HG03460 (cell line): ENCODE results near the gene TMEM233.
"Not testable (repeated sequence)": the region's sequence is repeated elsewhere in the genome, so short reads cannot be mapped to it uniquely, and the experiment has no call there.

Experiments
- ATAC-seq: cut with Tn5 transposase; IDR thresholded peaks from one replicate; pipeline ENCODE4 v1.9.1; 2021; ENCODE audit not compliant: unreplicated experiment

TMEM233 gene

GRCh38 chr12:119603767-119604166, 10.2 kb downstream of the TMEM233 start:
- ATAC-seq: no peak

DNA sequence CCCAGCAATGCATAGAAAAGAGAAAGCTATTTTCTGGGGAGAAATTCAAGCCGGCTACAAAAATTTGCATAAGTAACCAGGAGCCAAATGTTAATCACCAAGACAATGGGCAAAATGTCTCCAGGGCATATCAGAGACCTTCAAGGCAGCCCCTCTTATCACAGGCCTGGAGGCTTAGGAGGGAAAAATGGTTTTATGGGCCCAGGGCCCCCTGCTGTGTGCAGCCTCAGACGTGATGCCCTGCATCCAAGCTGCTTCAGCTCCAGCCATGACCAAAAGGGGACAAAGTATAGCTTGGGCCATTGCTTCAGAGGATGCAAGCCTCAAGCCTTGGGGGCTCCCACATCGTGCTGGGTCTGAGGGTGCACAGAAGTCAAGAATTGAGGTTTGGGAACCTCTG, 15.8 kb downstream of the TMEM233 start:
- no peak for ATAC-seq

GRCh38 chr12:119613319-119613936, 19.9 kb downstream of the TMEM233 start:
- ATAC-seq: no peak

DNA sequence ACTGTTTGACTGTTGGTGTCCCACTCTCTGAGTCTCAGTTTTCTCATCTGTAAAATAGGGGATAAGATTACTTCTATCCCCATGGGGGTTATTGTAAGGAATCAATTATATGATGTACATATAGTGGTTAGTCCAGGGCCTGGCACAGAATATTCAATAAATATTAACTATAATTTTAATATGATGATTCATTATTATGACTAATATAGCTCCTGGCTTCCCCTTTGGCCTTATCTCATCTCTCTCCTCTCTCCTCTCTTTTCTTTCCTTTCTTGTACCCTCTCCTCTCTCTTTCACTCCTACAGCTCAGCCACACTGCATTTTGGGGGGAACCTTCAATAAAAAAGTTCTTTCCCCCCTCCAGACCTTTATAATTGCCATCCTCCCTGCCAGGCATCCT, 21.1 kb downstream of the TMEM233 start:
- no peak for ATAC-seq

DNA sequence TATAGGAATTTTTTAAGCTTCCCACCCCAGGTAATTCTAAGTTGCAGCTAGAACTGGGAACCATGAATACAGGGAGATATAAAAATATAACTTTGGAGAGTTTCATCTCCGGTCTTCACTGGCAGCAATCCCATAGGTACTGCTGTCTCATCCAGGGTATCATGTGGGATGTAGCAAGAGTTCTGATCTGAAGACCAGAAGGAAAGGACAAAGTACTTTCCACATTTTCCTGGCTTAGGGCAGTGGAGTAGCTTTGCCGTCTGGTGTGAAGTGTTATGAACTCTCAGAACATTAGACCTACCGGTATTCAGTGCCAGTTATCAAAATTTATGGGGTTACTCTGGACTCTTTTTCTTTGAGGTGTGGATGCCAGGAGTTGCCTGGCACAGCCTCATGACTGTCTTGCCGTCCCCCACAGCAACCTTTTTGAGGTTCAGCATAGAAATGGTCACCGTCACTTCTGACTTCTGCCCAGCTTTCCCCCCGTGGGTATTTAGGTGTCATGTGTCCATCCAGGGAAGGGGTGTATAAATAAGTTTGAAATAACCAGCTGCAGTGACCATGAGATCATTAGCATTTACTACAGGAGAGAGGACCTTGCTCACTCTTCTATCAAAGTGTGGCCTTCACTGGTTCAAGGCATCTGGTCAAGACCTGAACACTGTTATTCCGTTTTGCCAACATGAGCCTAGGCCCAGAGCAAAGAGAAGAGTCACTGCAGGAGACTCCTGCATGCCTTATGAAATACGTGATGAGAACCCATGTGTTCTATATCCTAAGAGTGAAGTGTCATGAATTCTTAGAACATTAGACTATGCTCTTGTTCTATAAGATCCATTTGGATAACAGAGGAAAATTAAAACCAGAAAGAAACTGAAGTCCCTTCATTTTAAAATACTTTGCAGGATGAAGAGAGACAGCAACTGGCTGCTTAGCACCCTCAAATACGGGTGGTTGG, 22.2 kb downstream of the TMEM233 start:
- no peak for ATAC-seq

DNA sequence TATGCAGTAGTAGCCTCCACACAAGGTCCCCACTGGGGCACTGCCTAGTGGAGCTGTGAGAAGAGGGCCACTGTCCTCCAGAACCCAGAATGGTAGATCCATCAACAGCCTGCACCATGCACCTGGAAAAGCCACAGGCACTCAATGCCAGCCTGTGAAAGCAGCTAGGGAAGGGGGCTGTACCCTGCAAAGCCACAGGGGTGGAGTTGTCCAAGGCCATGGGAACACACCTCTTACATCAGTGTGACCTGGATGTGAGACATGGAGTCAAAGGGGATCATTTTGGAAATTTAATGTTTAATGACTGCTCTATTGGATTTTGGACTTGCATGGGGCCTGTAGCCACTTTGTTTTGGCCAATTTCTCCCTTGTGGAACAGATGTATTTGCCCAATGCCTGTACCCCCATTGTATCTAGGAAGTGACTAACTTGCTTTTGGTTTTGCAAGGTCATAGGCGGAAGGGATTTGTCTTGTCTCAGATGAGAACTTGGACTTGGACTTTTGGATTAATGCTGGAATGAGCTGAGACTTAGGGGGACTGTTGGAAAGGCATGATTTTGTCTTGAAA, 24.8 kb downstream of the TMEM233 start:
- ATAC-seq: not testable (repeated sequence)

DNA sequence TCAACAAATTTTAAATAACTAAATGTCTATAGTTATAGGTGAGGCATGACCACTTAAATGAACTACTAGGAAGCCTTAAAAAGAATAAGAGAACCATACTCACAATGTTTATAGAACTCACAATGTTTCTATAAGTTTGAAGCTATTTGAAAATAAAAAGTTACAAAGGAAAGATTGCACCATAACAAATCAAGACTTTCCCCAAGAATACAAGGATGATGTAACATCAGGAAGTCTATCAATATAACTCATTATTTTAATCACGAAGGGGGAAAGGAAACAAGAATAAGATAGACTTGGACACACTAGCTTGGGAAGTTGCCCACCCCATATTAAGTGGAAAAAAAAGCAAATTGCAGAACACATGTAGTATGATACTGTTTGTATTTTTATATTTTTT, 26.9 kb downstream of the TMEM233 start:
- no peak for ATAC-seq

DNA sequence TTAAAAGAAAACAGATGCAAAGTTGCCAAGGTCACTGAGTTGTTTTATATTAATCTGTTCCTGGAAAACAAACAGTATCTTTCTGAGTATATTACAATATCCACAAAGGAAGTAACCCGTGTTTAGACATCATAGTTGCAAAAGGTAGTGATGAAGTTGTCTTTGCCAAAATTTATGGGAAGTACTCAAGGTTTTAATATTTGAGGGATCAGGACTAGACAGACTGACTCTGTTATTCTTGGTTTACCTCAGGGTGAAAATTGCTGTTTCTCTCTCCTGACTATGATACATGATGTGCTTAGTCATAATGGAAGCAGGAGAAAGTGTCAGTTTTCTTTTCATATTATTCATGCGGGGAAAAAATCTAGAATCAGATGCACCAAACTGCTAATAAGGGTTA, 28.3 kb downstream of the TMEM233 start:
- no peak for ATAC-seq

DNA sequence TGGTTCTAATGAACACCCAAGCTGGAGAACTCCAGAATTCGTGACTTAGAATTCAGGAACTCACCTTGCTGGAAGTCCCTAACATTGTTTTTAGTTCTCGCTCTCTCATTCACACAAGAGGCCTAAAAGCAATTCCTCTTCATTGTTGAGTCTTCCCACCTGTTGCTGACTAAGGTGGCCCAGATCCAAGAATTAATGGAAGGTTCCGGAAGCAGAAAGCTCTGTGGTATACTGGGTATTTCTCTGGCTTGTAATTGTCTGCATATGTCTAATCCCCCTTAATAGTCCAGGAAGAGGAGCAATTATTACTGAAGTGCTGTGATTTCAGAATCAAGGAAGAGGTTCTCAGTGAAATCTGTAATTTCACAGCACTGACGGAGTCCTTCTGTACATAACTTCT, 31.4 kb downstream of the TMEM233 start:
- no peak for ATAC-seq

GRCh38 chr12:119627019-119627643, 33.6 kb downstream of the TMEM233 start:
- no peak for ATAC-seq

DNA sequence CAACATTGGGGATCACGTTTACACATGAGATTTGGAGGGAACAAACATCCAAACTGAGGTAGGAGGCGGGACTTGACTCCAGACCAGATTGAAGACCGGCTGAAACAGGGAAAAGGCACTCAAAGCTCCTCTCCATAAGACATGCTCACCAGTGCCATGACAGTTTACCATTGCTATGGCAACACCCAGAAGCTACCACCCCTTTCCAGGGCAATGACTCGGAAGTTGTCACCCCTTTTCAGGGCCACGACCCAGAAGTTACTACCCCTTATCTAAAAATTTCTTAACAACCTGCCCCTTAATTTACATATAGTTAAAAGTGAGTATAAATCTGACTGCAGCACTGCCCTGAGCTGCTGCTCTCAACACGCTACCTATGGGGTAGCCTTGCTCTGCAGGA, 34.1 kb downstream of the TMEM233 start:
- no peak for ATAC-seq

GRCh38 chr12:119630223-119630780, 36.7 kb downstream of the TMEM233 start:
- ATAC-seq: no peak

- no peak for ATAC-seq
These were observed 37.5 kb downstream of the TMEM233 start for GRCh38 chr12:119630962-119631550.

DNA sequence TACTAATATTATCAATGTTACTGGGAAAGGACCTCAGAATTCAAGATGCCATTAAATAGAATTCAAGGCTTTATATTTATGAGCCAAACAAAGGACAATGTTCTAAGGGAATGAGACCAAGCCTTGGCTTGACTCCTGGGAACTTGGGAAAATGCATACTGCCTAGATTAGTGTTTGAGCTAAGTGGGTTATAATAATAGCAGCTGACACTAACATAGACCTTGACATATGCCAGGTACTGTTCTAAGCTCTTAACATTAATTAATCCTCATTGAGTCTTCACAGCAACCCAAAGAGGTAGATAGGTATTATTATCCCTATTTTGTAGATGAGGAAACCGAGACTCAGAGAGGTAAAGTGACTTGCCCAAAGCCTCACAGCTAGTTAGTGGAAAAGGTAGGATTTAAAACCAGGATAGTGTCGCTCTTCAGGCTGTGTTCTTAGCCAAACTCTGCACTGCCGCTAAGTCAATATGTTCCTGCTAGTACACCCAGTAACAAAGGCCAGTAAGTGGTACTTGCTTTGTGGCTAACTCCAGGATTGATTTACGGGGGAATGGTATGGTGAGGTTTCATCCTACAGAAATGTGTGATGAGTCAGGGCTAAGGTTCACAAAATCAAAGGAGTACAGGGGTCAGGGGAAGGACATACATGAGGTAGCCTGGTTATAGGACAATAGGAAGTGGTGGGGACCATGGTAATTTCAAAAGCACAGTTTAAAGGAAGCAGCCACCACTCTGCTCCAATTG, 38.5 kb downstream of the TMEM233 start:
- ATAC-seq: no peak

- ATAC-seq: no peak
These were observed 41.2 kb downstream of the TMEM233 start for GRCh38 chr12:119634743-119635142.

DNA sequence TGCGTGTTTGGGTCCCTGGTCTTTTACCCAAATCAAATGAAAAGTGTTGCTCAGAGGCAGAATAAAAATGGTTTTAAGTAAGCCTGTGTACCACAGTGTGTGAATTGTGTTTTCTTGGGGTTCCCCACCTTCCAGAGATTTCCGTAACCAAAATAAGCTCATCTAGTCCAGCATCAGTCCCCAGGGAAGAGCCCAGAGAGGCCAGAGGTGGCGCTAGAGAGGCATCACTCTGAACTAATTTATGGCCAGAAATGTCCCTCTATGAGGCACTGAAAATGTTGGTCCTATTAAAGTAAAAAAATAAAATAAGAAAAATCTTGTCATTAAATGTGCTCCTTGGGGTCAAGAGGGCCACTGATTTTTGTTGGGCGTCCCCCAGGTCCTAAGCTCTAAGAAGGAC, 49.4 kb downstream of the TMEM233 start:
- ATAC-seq: no peak

DNA sequence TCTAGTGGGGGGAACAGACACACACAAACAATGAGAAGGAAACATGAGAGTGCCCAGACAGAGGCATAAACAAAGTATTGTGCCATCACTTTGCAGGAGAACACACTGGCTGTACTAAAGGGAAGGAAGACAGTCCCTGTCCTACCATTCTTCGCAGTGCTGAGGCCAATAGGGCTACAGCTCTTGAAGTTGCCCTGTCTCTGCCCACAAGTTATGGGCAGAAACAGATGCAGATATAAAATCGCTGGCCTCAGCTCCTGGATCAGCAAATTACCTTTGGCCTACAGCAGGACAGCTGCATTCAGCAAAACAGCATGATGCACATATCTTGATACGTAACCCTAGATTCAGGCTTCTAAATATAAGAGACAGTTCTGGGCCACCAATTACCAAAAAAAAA, 51.4 kb downstream of the TMEM233 start:
- no peak for ATAC-seq

- no peak for ATAC-seq
These were observed 52.0 kb downstream of the TMEM233 start for GRCh38 chr12:119645535-119646059.

- ATAC-seq: no peak
These were observed 55.7 kb downstream of the TMEM233 start for GRCh38 chr12:119649202-119649808.

- ATAC-seq: no peak
These were observed 59.1 kb downstream of the TMEM233 start for GRCh38 chr12:119652665-119653064.
